ENCODE results near the gene CPVL.

GRCh38 chr7:29046978-29047377 is 99.4 kb downstream of the CPVL start:
- no peak for TF ChIP-seq CTCF (conservative IDR thresholded peaks at IDR 0.05 in 1 of 2, IDR thresholded peaks at IDR 0.05 in 1 of 2; ENCODE audit: extremely low read depth in 1 of 2, insufficient read depth in 1 of 2, low read depth in 1 of 2, low read length in 2 of 2)
- TF ChIP-seq EZH2 (IDR thresholded peaks at IDR 0.05; ENCODE audit: borderline replicate concordance, low read length), result no peak
